BLaER1 (cell line): Measurements from ENCODE around the gene NUP62.

Experiments
- H3K27ac ChIP-seq: shearing (Covaris generic); formaldehyde crosslinking; 2 replicates; pipeline ENCODE4 v1.8.1; 2022
- H3K27me3 ChIP-seq: shearing (Covaris generic); formaldehyde crosslinking; 2 replicates; pipeline ENCODE4 v1.8.1; 2022
- H3K36me3 ChIP-seq: shearing (Covaris generic); formaldehyde crosslinking; 2 replicates; pipeline ENCODE4 v1.8.1; 2022
- H3K4me1 ChIP-seq: shearing (Covaris generic); formaldehyde crosslinking; 2 replicates; pipeline ENCODE4 v1.8.1; 2022
- H3K4me2 ChIP-seq: shearing (Covaris generic); formaldehyde crosslinking; 2 replicates; pipeline ENCODE4 v1.8.1; 2022
- H3K4me3 ChIP-seq: shearing (Covaris generic); formaldehyde crosslinking; 2 replicates; pipeline ENCODE4 v1.8.1; 2022
- H3K9ac ChIP-seq: shearing (Covaris generic); formaldehyde crosslinking; 2 replicates; pipeline ENCODE4 v1.8.1; 2022
- H3K9me3 ChIP-seq: shearing (Covaris generic); formaldehyde crosslinking; 2 replicates; pipeline ENCODE4 v1.8.1; 2022
- H4K20me1 ChIP-seq: shearing (Covaris generic); formaldehyde crosslinking; 2 replicates; pipeline ENCODE4 v1.8.1; 2022
- Cebpa-rat ChIP-seq: shearing (Covaris generic); IDR thresholded peaks from 2 replicates; pipeline ENCODE4 v1.8.1; 2022

NUP62 gene

DNA sequence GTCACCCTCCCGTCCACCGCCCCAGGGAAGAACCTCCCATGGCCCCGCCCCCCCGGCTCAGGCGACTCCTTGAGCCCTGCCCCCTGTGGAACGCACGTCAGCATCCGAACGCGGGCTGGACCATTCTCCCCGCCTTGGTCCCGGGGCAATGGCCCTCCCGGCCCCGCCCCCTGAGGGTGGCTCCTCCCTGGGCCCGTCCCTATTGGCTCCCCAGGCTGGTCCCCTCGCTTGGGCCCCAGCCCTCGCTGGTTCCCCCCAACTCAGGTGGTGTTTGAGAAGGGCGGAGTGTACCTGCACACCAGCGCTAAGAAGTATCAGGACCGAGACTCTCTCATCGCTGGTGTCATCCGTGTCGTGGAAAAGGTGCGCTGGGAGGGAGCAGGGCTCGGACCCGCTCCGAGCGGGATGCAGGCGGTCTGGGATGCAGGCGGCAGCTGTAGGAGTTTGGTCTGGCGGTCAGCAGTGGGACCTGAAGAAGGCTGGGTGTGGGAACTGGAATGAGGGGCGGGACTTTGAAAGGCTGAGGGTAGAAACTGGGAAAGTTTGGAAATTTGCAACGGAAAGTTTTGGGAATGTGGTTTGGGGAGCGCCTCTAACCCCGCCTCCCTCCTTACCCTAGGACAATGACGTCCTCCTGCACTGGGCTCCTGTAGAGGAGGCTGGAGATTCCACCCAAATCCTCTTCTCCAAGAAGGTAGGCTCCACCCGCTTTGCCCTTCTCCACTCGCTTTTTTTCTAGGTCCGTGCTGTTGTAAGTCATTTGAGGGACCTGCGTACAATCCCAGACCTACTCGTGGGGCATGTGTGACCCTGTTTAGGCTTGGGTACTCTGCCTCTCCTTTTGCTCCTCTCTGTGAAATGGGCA, 51.2 kb downstream of the NUP62 start:
- Histone ChIP-seq H3K9me3 (peaks cover 5% of the 10 kb centered on the region; the same call in 1 of the 2 replicates), H3K27ac (peak overlapping the region; percentile 97), H3K4me1 (peaks cover 47% of the 10 kb centered on the region), H3K36me3 (peaks cover 38% of the 10 kb centered on the region), H3K9ac (peak overlapping the region; percentile 96), H3K4me2 (peak overlapping the region; percentile 90), H3K27me3 (no peaks in the 10 kb centered on the region), H3K4me3 (peak overlapping the region; percentile 86), H4K20me1 (no peaks in the 10 kb centered on the region; the same call in 1 of the 2 replicates)
- no peak for TF ChIP-seq Cebpa-rat

DNA sequence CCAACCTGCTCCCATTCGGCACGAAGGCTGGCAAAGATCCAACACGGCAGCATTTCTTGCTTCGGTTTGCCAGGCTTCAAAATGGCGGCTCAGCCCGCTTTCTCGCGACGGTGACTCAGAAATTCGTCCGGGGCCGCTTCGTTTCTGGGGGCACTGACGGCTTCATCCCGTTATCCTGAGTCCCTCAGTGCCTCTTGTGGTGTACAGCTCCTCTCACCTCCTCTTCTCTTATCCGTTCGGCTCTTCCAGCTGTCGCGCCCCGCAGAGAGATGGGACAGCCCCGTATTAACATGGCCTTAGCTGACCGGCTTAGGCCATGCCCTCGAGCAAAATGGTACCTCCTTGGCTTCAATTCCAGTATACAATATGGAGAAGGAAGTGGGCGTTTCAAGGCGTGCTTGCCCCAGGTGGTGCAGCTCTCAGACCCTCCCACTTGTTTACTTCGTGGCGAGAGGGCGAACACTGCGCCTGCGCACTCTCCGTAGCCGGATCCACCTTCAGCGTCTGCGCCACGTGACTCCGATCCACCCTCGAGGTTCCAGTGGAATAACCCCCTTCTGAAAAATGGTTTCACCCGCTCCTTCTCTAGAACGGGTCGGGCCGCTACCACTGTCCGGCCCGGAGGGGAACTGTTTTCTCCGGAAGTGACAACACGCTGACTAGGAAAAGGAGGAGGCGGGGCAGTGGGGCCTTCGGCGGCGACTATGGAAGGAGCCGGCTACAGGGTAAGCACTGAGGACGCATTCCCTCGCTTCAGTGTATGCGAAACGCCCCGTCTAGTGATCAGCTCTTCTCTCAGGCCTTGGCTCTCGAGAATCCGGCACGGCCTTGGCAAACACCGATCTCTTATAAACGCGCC, 52.1 kb downstream of the NUP62 start, which contains the start of the genes AKT1S1 and TBC1D17:
AKT1S1 (minus strand) TSS at position 336 of the 859 bp plus-strand sequence. CDS start 4,060 bp downstream, outside the sequence.
TBC1D17 (plus strand) TSS at position 683 of the 859 bp plus-strand sequence; CDS start at position 705, 22 bp downstream.
- Histone ChIP-seq H3K9me3 (no peaks in the 10 kb centered on the region), H3K9ac (peak within 1 kb of the TSS; percentile 96), H3K4me2 (peak within 1 kb of the TSS; percentile 95), H3K27me3 (no peaks in the 10 kb centered on the region), H3K36me3 (peaks cover 32% of the 10 kb centered on the region), H3K27ac (peak within 1 kb of the TSS; percentile 97), H3K4me3 (peak within 1 kb of the TSS; percentile 86), H4K20me1 (no peaks in the 10 kb centered on the region; the same call in 1 of the 2 replicates), H3K4me1 (peaks cover 46% of the 10 kb centered on the region)
- TF ChIP-seq Cebpa-rat, result no peak

DNA sequence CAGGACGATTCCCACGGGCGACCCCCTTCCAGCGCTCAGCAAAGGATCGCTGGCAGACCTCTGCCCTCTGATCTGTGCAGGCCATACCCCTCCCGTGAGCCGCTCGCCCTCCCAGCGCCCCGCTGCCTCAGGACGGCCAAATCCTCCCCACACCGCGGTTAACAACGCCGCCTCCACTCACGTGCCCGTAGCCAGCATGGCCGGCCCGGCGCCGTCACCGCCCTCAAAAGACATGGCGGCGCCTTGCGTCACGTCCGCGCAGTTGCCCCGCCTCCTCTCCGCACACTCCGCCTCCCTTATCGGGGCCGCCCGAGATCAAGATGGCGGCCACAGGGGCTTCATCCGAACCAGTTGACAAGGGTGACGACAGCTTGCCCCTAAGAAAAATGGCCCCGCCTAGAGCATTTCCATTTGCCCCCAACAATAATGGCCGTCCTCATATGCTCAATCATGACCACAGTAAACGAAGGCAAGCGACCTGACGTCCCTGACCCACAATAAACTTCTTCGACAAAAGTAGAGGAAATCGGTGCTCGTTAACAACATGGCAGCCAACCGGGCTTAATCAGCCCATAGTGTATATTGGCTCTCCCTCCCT, 52.8 kb downstream of the NUP62 start:
- Histone ChIP-seq H3K27me3 (no peaks in the 10 kb centered on the region), H3K4me2 (peak overlapping the region; percentile 95), H3K27ac (peak overlapping the region; percentile 97), H3K4me3 (peak overlapping the region; percentile 86), H3K36me3 (peaks cover 28% of the 10 kb centered on the region), H3K4me1 (peaks cover 46% of the 10 kb centered on the region), H4K20me1 (no peaks in the 10 kb centered on the region; the same call in 1 of the 2 replicates), H3K9me3 (no peaks in the 10 kb centered on the region), H3K9ac (peak overlapping the region; percentile 96)
- no peak for TF ChIP-seq Cebpa-rat

DNA sequence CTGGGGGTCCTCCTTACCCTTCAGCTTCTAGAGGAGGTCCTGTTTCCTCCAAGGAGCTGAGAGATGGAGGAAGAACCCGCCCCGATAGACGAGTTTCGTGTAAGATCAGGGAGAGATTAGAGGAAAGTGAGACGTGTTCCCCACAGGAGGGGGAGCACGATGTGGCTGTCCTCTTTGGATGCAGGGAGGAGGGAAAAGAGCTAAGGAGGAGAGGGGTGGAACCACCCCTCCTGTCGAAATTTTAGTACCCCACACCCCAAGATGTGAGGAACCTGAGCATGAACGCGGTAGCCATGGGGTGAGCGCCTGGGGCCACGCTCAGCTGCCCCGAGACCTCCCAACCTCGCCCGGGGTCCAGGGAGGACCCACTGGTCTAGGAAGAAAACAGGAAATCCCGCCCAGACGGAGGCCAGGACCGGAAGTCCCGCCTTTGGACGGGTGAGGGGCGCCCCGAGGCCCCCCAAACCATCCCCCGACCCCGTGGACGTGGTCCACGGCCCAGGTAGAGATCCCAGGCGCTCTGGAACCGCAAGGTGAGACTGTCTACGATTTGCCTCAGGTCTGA, 53.4 kb downstream of the NUP62 start:
- Histone ChIP-seq H3K9me3 (no peaks in the 10 kb centered on the region), H3K4me2 (peak overlapping the region; percentile 95), H3K4me3 (peak overlapping the region; percentile 86), H3K27ac (peak overlapping the region; percentile 97), H3K4me1 (peaks cover 42% of the 10 kb centered on the region), H3K9ac (peak overlapping the region; percentile 96), H3K36me3 (peaks cover 28% of the 10 kb centered on the region), H3K27me3 (no peaks in the 10 kb centered on the region), H4K20me1 (no peaks in the 10 kb centered on the region; the same call in 1 of the 2 replicates)
- no peak for TF ChIP-seq Cebpa-rat

DNA sequence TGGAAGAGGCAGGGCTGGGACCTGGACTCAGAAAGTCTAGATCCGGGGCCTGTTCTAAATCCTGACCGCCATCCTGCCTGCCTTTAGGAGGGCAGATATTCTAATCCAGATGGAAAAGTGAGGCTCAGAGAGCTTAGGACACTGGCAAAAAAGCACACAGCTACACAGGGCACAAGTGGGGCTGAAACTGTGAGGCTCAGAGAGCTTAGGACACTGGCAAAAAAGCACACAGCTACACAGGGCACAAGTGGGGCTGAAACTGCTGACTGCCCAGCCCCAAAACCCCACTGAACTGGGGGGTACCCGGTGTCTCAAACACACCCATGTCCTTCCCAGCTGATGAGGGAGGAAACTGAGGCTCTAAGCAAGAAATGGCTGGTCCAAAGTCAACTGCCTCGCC, 54.1 kb downstream of the NUP62 start:
- H3K36me3 ChIP-seq, result peaks cover 22% of the 10 kb centered on the region
- no peak for TF ChIP-seq Cebpa-rat

DNA sequence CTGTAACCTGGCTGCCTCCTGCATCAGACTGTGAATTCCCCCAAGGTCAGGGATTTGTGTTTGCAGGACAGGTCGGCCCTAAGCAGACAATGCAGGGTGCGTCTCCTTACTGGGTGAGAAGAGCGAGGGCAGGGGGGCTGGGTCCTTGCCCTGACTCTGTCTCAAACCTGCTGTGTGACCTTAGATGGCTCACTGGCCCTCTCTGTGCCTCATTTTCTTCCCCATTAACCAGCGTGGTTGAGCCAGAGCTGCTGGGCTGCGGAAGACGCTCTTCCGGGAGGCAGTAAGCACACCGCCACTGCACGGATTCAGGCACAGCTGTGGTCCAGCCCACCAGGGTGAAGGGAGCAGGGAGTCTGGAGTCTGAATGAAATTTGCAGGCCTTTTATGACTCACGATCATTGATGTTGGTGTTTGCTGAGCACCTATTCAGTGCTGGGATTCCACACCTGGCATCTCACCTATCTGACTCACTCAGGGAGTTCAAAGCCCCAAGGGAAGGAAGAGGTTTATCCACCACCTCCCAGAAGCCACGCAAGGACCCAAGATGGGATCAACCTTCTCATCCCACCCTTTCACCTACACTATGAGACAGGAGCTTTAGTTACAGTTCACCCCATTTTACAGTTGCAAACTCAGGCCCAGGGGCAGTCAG, 54.7 kb downstream of the NUP62 start:
- Histone ChIP-seq H3K4me2 (peak overlapping the region; percentile 95), H3K4me1 (peaks cover 44% of the 10 kb centered on the region), H3K9me3 (no peaks in the 10 kb centered on the region), H3K9ac (peak overlapping the region; percentile 96), H3K36me3 (peaks cover 17% of the 10 kb centered on the region), H3K27me3 (no peaks in the 10 kb centered on the region), H4K20me1 (no peaks in the 10 kb centered on the region; the same call in 1 of the 2 replicates), H3K4me3 (no peak overlapping the region), H3K27ac (peak overlapping the region; percentile 97; the same call in 1 of the 2 replicates)
- no peak for TF ChIP-seq Cebpa-rat

More for the DNA sequence above, 54.1 kb downstream of the NUP62 start:
- no peaks in the 10 kb centered on the region for H3K9me3 ChIP-seq
- H3K27ac ChIP-seq, result peak overlapping the region; percentile 97
- peak overlapping the region; percentile 95 for H3K4me2 ChIP-seq
- H3K27me3 ChIP-seq, result no peaks in the 10 kb centered on the region
- H3K4me1 ChIP-seq, result peaks cover 42% of the 10 kb centered on the region
- peak overlapping the region; percentile 96 for H3K9ac ChIP-seq
- peak overlapping the region; percentile 86 for H3K4me3 ChIP-seq
- H4K20me1 ChIP-seq, result no peaks in the 10 kb centered on the region; the same call in 1 of the 2 replicates

DNA sequence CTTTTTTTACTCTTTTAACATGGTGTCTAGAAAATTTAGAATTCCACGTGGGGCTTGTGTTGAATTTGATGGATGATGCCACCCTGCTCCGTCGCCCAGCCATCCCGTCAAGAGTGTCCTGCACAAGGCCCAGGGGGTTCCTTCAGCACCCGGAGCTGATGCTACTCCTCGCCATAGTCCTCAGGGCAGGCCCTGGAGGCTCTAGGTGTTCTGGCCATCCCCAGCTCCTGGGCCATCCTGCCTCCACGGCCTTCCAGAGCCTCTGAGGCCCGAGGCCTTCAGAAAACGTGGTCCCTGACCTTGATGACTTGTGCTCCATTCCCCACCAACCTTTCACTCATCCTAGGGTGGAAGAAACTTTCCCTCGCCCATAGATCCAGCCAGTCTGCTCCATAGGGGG, 55.5 kb downstream of the NUP62 start:
- Histone ChIP-seq H3K27ac (peak overlapping the region; percentile 18; the same call in 1 of the 2 replicates), H4K20me1 (no peaks in the 10 kb centered on the region; the same call in 1 of the 2 replicates), H3K4me2 (no peak overlapping the region), H3K9me3 (no peaks in the 10 kb centered on the region), H3K4me1 (peaks cover 40% of the 10 kb centered on the region), H3K9ac (peak overlapping the region; percentile 43; the same call in 1 of the 2 replicates), H3K4me3 (no peak overlapping the region), H3K27me3 (no peaks in the 10 kb centered on the region), H3K36me3 (peaks cover 17% of the 10 kb centered on the region)
- no peak for TF ChIP-seq Cebpa-rat

DNA sequence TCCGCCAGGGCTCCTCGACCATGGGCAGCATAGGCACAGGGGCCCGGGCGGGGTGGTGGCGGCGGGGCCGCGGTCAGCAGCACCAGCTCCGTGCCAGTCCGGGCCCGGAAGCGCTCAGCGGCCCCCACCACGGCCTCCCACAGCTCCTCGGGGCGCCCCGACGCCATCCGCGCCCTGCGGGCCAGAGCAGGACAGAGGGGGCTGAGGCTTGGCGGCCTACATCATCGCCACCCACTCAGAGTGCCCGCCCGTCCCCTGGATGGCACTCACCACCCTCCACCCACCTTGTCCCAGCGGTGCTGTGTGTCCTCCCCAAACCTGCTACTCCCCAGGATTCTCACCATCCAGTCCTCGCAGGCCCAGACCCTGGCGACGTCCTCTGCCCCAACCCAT, 56.2 kb downstream of the NUP62 start:
- peaks cover 40% of the 10 kb centered on the region for H3K4me1 ChIP-seq

More for the DNA sequence above, 56.2 kb downstream of the NUP62 start:
- H3K9me3 ChIP-seq, result no peaks in the 10 kb centered on the region
- H3K9ac ChIP-seq, result peak overlapping the region; percentile 43; the same call in 1 of the 2 replicates
- H3K36me3 ChIP-seq, result peaks cover 17% of the 10 kb centered on the region
- no peak overlapping the region for H3K4me3 ChIP-seq
- TF ChIP-seq Cebpa-rat, result no peak
- no peak overlapping the region for H3K4me2 ChIP-seq
- H4K20me1 ChIP-seq, result no peaks in the 10 kb centered on the region
- H3K27ac ChIP-seq, result no peak overlapping the region; the same call in 1 of the 2 replicates
- H3K27me3 ChIP-seq, result no peaks in the 10 kb centered on the region
